Hepatocyte (in vitro differentiated cells): Measurements from ENCODE around the gene CNBD2. TPM values are rescaled to one million over a fixed set of nuclear protein-coding genes. Genes with fewer than 3 reads are reported as not detected.
"Not testable (repeated sequence)": the region's sequence is repeated elsewhere in the genome, so short reads cannot be mapped to it uniquely, and the experiment has no call there.

Source experiments
- DNase-seq: peaks from one replicate; pipeline ENCODE4 v3.0.0-alpha.2; 2016; ENCODE audit warnings: low spot score
- H2AFZ ChIP-seq: fragments of 200-600 bp; sonication (generic); 2 replicates; pipeline ENCODE4 v1.6.0; 2016; ENCODE audit warnings: antibody characterized with exemption, mild to moderate bottlenecking
- H3K27ac ChIP-seq: fragments of 200-600 bp; sonication (generic); 2 replicates; pipeline ENCODE4 v1.5.1; 2016; ENCODE audit warnings: mild to moderate bottlenecking
- H3K27me3 ChIP-seq: fragments of 200-600 bp; sonication (generic); 2 replicates; pipeline ENCODE4 v1.6.1; 2016
- H3K36me3 ChIP-seq: fragments of 200-600 bp; sonication (generic); replicated peaks from 2 replicates; pipeline ENCODE4 v1.5.1; 2016; ENCODE audit warnings: low read depth; ENCODE audit not compliant: insufficient read depth
- H3K4me1 ChIP-seq: fragments of 200-600 bp; sonication (generic); 2 replicates; pipeline ENCODE4 v1.5.1; 2016; ENCODE audit warnings: mild to moderate bottlenecking, moderate library complexity; ENCODE audit not compliant: insufficient read depth
- H3K4me2 ChIP-seq: fragments of 200-600 bp; sonication (generic); 2 replicates; pipeline ENCODE4 v1.6.0; 2016
- H3K4me3 ChIP-seq: fragments of 200-600 bp; sonication (generic); 2 replicates; pipeline ENCODE4 v1.5.1; 2016; ENCODE audit warnings: mild to moderate bottlenecking
- H3K79me2 ChIP-seq: fragments of 200-600 bp; sonication (generic); 2 replicates; pipeline ENCODE4 v1.6.0; 2017; ENCODE audit warnings: mild to moderate bottlenecking
- H3K9me2 ChIP-seq: fragments of 200-600 bp; sonication (generic); replicated peaks from 2 replicates; pipeline ENCODE4 v1.6.0; 2017; ENCODE audit warnings: mild to moderate bottlenecking; ENCODE audit not compliant: insufficient read depth
- H3K9me3 ChIP-seq: fragments of 200-600 bp; sonication (generic); 2 replicates; pipeline ENCODE4 v1.5.1; 2016; ENCODE audit warnings: low read depth, mild to moderate bottlenecking
- H4K20me1 ChIP-seq: fragments of 200-600 bp; sonication (generic); 2 replicates; pipeline ENCODE4 v1.6.0; 2016; ENCODE audit warnings: mild to moderate bottlenecking; ENCODE audit not compliant: insufficient read depth, poor library complexity, severe bottlenecking
- CTCF ChIP-seq: fragments of 200-600 bp; sonication (generic); IDR thresholded peaks from 2 replicates; pipeline ENCODE4 v1.5.1; 2016; ENCODE audit warnings: antibody characterized with exemption, mild to moderate bottlenecking; ENCODE audit not compliant: poor library complexity
- EZH2 ChIP-seq: fragments of 200-600 bp; sonication (generic); IDR thresholded peaks from 2 replicates; pipeline ENCODE4 v1.6.1; 2016; ENCODE audit warnings: antibody characterized with exemption, mild to moderate bottlenecking, borderline replicate concordance
- EZH2phosphoT487 ChIP-seq: fragments of 200-600 bp; sonication (generic); IDR thresholded peaks from one replicate; pipeline ENCODE4 v1.6.1; 2018; ENCODE audit warnings: antibody characterized with exemption, mild to moderate bottlenecking, low read depth, moderate library complexity; ENCODE audit not compliant: unreplicated experiment, severe bottlenecking
- WGBS: methylation state at CpG from one replicate; pipeline ENCODE4 v1.1.6; 2016; ENCODE audit warnings: low lambda C conversion rate; ENCODE audit errors: missing lambda C conversion rate; 5-methylcytosine and 5-hydroxymethylcytosine counted together
- polyA plus RNA-seq: library from polyadenylated mRNA; unstranded; fragments of >200 nt; fragmentation: Nextera tagmentation; extraction: Ambion mirVana; gene quantifications from 2 replicates; pipeline ENCODE4 v1.2.1, GENCODE V29; 2016
- small RNA-seq: library from RNA; depleted of rRNA; stranded (forward); fragments of <200 nt; gene quantifications from one replicate; pipeline ENCODE3, GENCODE V24; 2014
- total RNA-seq: library from RNA; depleted of rRNA; stranded (reverse); fragments of >200 nt; gene quantifications from 2 replicates; pipeline ENCODE4 v1.2.3, GENCODE V29; 2014

The CNBD2 gene
- total and polyA plus RNA-seq, 2 experiments from 2014 or later, result 4.7 TPM; not detected in 1

- H3K79me2 ChIP-seq, result no peaks in the 10 kb centered on the region
- H3K9me3 ChIP-seq, result no peaks in the 10 kb centered on the region
- H3K9me2 ChIP-seq, result no peaks in the 10 kb centered on the region
- H3K4me2 ChIP-seq, result no peak overlapping the region
- H3K27me3 ChIP-seq, result no peaks in the 10 kb centered on the region
- H3K27ac ChIP-seq, result no peak overlapping the region
- H2AFZ ChIP-seq, result no peak overlapping the region
- WGBS, result 42% methylated on average over 2 of the region's 2 CpGs
- DNase-seq, result no peak
- no peak overlapping the region for H3K4me3 ChIP-seq
- H3K4me1 ChIP-seq, result peaks cover 4% of the 10 kb centered on the region
- H3K36me3 ChIP-seq, result no peaks in the 10 kb centered on the region
- TF ChIP-seq CTCF (no peak), EZH2phosphoT487 (no peak), EZH2 (no peak)
- no peaks in the 10 kb centered on the region for H4K20me1 ChIP-seq
These were observed 106.6 kb downstream of the CNBD2 start for GRCh38 chr20:36074983-36075382.

GRCh38 chr20:36077762-36078161 lies 109.4 kb downstream of the CNBD2 start:
- H2AFZ ChIP-seq, H3K36me3 ChIP-seq, H3K4me3 ChIP-seq, H3K9me2 ChIP-seq, H3K4me2 ChIP-seq, H3K79me2 ChIP-seq, H3K27me3 ChIP-seq, H3K4me1 ChIP-seq, H3K9me3 ChIP-seq, DNase-seq, H4K20me1 ChIP-seq, H3K27ac ChIP-seq: not testable (repeated sequence)
- 79% methylated on average over 5 of the region's 5 CpGs for WGBS

GRCh38 chr20:36079486-36079885 lies 111.1 kb downstream of the CNBD2 start:
- no peak for DNase-seq
- 94% methylated on average over 6 of the region's 6 CpGs for WGBS
- peaks cover 11% of the 10 kb centered on the region for H3K4me1 ChIP-seq
- no peak overlapping the region for H2AFZ ChIP-seq
- H3K9me3 ChIP-seq, result no peaks in the 10 kb centered on the region
- no peak for TF ChIP-seq EZH2phosphoT487
- TF ChIP-seq EZH2, result no peak
- TF ChIP-seq CTCF, result no peak
- H3K4me2 ChIP-seq, result no peak overlapping the region
- no peak overlapping the region for H3K4me3 ChIP-seq
- no peaks in the 10 kb centered on the region for H4K20me1 ChIP-seq
- H3K27me3 ChIP-seq, result no peaks in the 10 kb centered on the region
- H3K27ac ChIP-seq, result no peak overlapping the region
- no peaks in the 10 kb centered on the region for H3K36me3 ChIP-seq
- no peaks in the 10 kb centered on the region for H3K79me2 ChIP-seq
- no peaks in the 10 kb centered on the region for H3K9me2 ChIP-seq

GRCh38 chr20:36079984-36080383 lies 111.6 kb downstream of the CNBD2 start:
- H3K4me1 ChIP-seq, result peaks cover 16% of the 10 kb centered on the region
- H3K9me2 ChIP-seq, H4K20me1 ChIP-seq, H2AFZ ChIP-seq, H3K4me3 ChIP-seq, H3K79me2 ChIP-seq, H3K9me3 ChIP-seq, H3K27ac ChIP-seq, H3K27me3 ChIP-seq, H3K36me3 ChIP-seq, H3K4me2 ChIP-seq, DNase-seq: not testable (repeated sequence)
- WGBS, result 79% methylated on average over 6 of the region's 6 CpGs

Small RNA genes lying within 50 kb of the gene (small RNA-seq; reads per million reads assigned to genes)
- not detected for gene RNU6-937P

Other genes starting within 250 kb of the CNBD2 start
- 334 and 423 TPM in 2 replicates for gene RBM39, start 226.3 kb upstream of the CNBD2 start, total RNA-seq
- gene RBM39, start 226.3 kb upstream of the CNBD2 start, polyA plus RNA-seq, result 200 and 260 TPM in 2 replicates
- gene PHF20, start 196.6 kb upstream of the CNBD2 start, total RNA-seq, result 18.8 and 24.0 TPM in 2 replicates
- gene PHF20, start 196.6 kb upstream of the CNBD2 start, polyA plus RNA-seq, result 24.0 and 24.2 TPM in 2 replicates
- gene SCAND1, start 14.1 kb upstream of the CNBD2 start, total RNA-seq, result 45.7 and 58.0 TPM in 2 replicates
- gene SCAND1, start 14.1 kb upstream of the CNBD2 start, polyA plus RNA-seq, result 177 and 183 TPM in 2 replicates
- 32.6 and 36.4 TPM in 2 replicates for gene EPB41L1, start 186.2 kb downstream of the CNBD2 start, total RNA-seq
- 21.4 and 25.2 TPM in 2 replicates for gene EPB41L1, start 186.2 kb downstream of the CNBD2 start, polyA plus RNA-seq